Fibroblast of the aortic adventitia (primary cell): Measurements from ENCODE around the gene UGGT2. TPM values are rescaled to one million over a fixed set of nuclear protein-coding genes. Genes with fewer than 3 reads are reported as not detected.

ENCODE experiments used
- DNase-seq: peaks from one replicate; pipeline ENCODE4 v3.0.0-alpha.2; 2010; ENCODE audit warnings: low read depth
- H3K4me3 ChIP-seq: 2 replicates; pipeline ENCODE4 v1.5.1; 2011; ENCODE audit warnings: low read depth, mild to moderate bottlenecking, control low read depth, low read length, moderate library complexity
- total RNA-seq: library from RNA; depleted of rRNA; stranded (reverse); fragments of >200 nt; gene quantifications from 2 replicates; pipeline ENCODE4 v1.2.3, GENCODE V29; 2012; ENCODE audit warnings: low replicate concordance
- TF ChIP-seq, protein P1 (sequence below): IDR thresholded peaks from 2 replicates; pipeline ENCODE4 v1.5.1; 2011; ENCODE audit warnings: mild to moderate bottlenecking, low read length, control low read depth, inconsistent platforms; ENCODE audit not compliant: insufficient read depth

Gene UGGT2
- total RNA-seq, 1 donor = 67.3 TPM

DNA sequence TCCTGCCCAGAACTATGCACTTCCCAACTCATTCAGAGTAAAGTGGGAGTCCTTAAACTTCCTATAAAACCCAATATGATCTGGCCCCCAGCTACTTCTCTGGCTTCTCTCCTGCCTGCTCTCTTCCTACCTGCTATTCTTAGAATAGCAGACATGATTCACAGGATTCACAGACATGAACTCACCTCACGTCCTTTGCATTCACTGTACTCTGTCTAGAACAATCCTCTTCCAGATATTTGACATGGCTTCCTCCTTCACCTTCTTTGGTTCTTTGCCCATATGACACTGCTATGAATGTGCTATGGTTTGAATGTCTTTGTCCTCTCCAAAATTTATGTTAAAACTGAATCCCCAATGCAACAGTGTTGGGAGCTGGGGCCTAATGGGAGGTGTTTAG, 154.9 kb downstream of the UGGT2 start:
- TF ChIP-seq, protein P1, sequence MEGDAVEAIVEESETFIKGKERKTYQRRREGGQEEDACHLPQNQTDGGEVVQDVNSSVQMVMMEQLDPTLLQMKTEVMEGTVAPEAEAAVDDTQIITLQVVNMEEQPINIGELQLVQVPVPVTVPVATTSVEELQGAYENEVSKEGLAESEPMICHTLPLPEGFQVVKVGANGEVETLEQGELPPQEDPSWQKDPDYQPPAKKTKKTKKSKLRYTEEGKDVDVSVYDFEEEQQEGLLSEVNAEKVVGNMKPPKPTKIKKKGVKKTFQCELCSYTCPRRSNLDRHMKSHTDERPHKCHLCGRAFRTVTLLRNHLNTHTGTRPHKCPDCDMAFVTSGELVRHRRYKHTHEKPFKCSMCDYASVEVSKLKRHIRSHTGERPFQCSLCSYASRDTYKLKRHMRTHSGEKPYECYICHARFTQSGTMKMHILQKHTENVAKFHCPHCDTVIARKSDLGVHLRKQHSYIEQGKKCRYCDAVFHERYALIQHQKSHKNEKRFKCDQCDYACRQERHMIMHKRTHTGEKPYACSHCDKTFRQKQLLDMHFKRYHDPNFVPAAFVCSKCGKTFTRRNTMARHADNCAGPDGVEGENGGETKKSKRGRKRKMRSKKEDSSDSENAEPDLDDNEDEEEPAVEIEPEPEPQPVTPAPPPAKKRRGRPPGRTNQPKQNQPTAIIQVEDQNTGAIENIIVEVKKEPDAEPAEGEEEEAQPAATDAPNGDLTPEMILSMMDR = no peak
- H3K4me3 ChIP-seq = no peak overlapping the region
- no peak for DNase-seq

GRCh38 chr13:95896301-95896700, 156.9 kb downstream of the UGGT2 start:
- DNase-seq = peak; percentile 69
- no peak overlapping the region for H3K4me3 ChIP-seq
- TF ChIP-seq, protein P1 = no peak

DNA sequence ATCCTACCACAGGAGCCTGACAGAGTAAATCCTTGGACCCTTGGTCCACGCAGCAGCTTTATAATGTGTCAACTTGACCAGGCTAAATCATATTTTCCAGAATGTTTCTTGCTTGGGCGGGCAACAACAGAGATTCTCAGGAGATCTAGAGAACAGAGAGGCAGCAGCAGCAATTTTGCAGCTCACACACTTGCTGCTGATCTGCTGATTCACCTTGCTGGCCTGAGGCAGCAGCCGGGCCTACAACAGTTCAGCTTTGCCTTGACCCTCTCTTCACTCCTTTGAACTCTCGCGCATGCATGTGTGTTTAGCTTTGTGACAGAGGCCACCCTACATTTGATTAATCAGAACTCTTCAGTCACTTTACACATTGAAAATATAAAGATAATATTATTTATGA, 159.3 kb downstream of the UGGT2 start:
- DNase-seq = no peak
- TF ChIP-seq, protein P1 = no peak
- no peak overlapping the region for H3K4me3 ChIP-seq

DNA sequence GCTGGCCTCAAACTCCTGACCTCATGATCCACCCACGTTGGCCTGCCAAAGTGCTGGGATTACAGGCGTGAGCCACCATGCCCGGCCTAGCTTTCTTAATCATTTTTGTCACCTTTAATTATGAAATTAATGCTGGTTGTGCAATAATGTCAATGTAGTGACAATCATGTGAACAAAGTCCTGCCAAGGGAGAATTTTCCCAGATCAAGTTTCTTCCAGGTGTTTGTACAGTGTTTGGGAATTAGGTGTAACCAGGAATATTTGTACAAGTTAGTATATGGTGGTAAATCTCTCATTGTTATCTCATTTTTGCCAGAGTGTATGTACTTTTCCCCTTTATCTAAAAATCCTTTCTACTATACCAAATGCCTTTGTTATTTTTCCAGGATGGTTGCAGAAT, 171.1 kb downstream of the UGGT2 start:
- no peak for DNase-seq
- TF ChIP-seq, protein P1 = no peak
- no peak overlapping the region for H3K4me3 ChIP-seq

DNA sequence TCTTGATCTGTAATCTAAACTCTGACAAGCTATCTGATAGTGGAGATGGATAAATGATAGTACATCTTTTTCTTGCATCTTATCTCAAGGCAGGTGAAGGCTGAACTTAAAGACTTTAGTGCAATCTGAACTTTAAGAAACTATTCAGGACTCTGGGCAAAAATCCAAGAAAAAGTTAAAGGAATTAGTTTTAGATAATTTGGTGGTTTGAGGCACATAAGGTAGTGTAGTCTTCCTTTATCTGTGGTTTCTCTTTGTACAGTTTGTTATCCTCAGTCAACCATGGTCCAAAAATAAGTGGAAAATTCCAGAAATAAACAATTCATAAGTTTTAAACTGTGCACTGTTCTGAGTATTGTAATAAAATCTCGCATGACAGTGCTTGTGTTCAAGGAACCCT, 172.9 kb downstream of the UGGT2 start:
- TF ChIP-seq, protein P1 = no peak
- no peak overlapping the region for H3K4me3 ChIP-seq
- DNase-seq = peak; percentile 43

DNA sequence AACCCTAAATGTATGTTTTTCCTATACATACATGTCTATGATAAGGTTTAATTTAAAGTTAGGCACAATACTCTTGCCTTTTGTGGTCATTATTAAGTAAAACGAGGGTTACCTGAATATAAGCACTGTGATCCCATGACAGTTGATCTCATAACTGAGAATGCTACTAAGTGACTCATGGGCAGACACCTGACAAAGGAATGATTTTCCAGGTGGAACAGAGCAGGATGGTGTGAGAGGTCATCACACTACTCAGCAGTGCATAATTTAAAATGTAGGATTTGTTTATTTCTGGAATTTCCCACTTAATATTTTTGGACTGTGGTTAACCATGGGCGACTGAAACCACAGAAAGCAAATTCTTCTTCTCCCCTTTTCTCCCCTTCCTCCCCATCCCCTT, 178.9 kb downstream of the UGGT2 start:
- DNase-seq = no peak

GRCh38 chr13:95870421-95870820, 182.8 kb downstream of the UGGT2 start:
- no peak for DNase-seq
- no peak overlapping the region for H3K4me3 ChIP-seq
- TF ChIP-seq, protein P1 = no peak

More for the DNA sequence above, 178.9 kb downstream of the UGGT2 start:
- H3K4me3 ChIP-seq = no peak overlapping the region
- TF ChIP-seq, protein P1 = no peak
